Activated T-helper 1 cell treated with Interleukin-2 at 50 U/mL for 16 hours (primary cell): ENCODE measurements around the gene ATCAY.

Experiments used
- DNase-seq: peaks from one replicate; pipeline ENCODE4 v3.0.0-alpha.2; 2020; ENCODE audit warnings: low read depth

Gene ATCAY, protein sequence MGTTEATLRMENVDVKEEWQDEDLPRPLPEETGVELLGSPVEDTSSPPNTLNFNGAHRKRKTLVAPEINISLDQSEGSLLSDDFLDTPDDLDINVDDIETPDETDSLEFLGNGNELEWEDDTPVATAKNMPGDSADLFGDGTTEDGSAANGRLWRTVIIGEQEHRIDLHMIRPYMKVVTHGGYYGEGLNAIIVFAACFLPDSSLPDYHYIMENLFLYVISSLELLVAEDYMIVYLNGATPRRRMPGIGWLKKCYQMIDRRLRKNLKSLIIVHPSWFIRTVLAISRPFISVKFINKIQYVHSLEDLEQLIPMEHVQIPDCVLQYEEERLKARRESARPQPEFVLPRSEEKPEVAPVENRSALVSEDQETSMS

GRCh38 chr19:3880471-3881271 is at the start of gene ATCAY:
TSS of gene ATCAY (plus strand) at chr19:3880685. CDS start at chr19:3885768, 5,083 bp downstream.
- DNase-seq, result no peak

DNA sequence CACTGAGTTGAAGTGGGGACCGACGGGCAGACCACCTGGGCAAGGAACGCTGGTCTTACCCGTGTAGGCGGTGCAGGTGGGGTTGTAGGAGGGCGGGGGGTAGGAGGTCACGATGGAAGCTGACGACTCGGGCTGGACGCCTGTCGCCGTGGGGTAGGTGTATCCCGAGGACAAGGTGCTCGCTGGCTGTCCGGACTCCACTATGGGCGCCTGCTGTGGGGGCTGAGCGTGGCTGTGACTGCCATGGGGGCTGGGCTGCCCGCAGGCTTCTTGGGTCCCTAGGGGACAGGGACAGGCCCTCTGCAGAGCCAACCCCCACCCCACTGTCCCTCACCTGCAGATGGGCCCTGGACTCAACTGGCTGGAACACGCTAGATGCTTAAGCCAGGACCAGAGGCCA is 48.9 kb upstream of the ATCAY start:
- no peak for DNase-seq

- no peak for DNase-seq
Observed at GRCh38 chr19:3832001-3832400, 48.5 kb upstream of the ATCAY start.

DNA sequence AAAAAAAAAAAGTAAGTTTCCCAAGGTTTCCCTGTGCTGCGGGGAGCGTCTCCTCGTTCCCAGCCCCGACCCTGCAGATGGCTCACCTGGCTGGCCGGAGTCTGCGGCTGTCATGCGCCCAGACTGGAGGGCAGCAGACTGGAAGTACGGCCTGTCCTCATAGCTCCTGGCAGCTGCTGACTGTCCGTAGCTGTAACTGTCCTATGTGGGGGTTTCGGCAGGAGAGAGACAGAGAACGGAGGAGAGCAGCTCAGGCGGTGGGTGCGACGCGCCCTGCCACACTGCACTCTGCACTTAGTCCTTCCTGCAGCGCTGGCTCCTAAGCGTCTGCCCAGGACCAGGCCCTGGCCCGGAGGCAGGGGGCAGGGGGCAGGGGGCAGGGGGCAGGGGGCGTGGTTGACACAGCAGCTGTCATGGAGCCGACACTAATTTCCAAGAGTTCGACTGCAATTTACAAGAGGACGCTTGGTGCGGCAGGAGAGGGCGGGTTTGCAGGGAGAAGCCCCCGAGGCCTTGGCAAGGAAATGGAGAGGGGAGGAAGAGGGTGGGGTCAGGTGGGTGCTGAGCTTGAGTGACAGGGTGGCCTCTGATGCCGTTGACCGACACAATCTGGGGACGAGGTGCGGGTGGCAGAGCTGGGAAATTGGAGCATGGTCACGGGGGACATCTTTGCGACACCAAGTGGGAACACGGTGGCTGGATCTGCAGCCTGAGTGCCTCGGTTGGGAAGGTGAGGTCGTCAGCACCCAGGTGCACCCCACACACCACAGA is 46.7 kb upstream of the ATCAY start:
- no peak for DNase-seq

- DNase-seq, result no peak
Observed at GRCh38 chr19:3834349-3835054, 46.0 kb upstream of the ATCAY start.

DNA sequence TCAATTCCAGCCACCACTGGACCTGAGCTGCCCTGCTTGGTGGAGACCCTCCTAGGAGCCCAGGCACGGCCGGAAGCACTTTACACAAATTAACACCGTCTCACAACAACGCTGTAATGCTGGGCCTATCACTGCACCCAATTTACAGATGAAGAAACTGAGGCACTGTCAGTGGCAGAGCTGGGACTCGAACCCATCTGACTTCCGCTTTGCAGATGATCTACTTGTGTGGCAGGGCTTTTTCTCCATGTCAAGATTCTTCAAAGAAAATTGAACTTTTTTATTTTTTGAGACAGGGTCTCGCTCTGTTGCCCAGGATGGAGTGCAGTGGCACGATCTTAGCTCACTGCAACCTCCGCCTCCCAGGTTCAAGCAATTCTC is 45.4 kb upstream of the ATCAY start:
- no peak for DNase-seq

DNA sequence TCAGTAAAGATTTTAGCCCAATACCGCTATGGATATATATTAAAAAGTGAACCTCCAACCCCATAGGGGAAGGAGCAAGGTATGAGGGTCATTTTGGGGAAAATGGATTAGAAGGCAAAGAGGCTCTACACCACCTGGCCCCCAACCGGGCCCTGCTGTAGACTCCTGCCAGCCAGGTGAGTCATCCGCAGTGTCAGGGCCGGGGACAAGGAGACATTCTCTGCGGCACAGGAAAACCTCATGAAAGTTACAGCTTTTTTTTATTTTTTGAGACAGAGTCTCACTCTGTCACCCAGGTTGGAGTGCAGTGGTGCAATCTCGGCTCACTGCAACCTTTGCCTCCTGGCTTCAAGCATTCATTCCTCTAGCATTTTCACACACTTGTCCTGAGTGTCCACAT is 43.6 kb upstream of the ATCAY start:
- no peak for DNase-seq

DNA sequence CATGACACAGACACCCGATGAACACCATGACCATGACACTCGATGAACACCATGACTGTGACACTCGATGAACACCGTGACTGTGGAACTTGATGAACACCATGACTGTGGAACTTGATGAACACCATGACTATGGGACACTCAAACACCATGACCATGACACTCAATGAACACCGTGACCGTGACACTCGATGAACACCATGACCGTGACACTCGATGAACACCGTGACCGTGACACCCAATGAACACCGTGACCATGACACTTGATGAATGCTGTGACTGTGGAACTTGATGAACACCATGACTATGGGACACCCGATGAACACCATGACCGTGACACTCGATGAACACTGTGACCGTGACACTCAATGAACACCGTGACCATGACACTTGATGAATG is 43.2 kb upstream of the ATCAY start:
- no peak for DNase-seq

- no peak for DNase-seq
Observed at GRCh38 chr19:3837922-3838321, 42.6 kb upstream of the ATCAY start.

DNA sequence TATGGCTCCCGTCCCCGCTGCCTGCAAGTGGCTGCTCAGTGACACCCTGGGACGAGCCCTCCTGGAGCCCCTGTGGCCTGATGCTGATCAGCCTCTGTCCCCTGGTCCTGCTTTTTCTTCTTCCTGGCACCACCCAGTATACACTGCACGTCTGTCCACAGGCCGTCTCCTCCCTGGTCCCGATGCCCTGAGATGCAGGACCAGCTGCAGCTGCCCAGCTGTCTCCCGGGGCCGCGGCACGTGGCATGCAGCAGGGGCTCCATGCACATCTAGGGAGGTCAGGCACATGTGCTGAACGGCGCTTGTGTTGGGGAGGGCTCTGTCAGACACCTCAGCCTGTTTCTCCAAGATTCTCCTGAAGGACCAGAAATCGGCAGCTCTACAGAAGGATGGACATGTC is 41.8 kb upstream of the ATCAY start:
- DNase-seq, result no peak

- no peak for DNase-seq
Observed at GRCh38 chr19:3839941-3840340, 40.5 kb upstream of the ATCAY start.

GRCh38 chr19:3840804-3841203 is 39.7 kb upstream of the ATCAY start:
- no peak for DNase-seq

DNA sequence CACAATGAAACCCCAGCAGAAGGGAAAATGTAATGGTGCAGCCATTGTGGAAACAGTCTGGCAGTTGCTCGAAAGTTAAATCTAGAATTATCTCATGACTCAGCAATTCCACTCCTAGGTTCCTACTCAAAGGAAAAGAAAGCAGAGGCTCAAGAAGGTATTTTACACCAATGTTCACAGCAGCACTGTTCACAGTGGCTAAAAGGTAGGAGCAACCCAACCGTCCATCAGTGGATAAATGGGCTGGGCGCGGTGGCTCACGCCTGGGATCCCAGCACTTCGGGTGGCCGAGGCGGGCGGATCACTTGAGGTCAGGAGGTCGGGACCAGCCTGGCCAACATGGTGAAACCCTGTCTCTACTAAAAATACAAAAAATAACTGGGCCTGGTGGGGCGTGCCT is 37.5 kb upstream of the ATCAY start:
- no peak for DNase-seq

DNA sequence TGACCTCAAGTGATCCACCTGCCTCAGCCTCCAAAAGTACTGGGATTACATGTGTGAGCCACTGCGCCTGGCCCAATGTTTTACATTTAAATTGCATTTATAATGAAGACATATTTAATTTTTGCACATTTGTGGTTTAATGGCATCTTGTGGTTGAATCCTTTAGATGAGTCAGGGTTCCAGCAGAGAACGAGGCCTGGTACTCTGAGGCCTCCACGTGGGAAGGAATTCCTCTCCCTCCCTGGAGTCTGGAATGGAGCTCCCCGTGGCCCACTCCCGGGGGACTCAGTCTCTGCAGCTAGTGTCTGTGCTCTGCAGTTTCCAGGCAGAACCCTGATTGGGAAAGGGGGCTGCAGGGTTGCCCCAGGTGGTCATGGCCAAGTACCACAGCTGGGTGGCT is 35.9 kb upstream of the ATCAY start:
- DNase-seq, result no peak

GRCh38 chr19:3849092-3849491 is 31.4 kb upstream of the ATCAY start:
- DNase-seq, result no peak

- DNase-seq, result no peak
Observed at GRCh38 chr19:3849787-3850186, 30.7 kb upstream of the ATCAY start.

DNA sequence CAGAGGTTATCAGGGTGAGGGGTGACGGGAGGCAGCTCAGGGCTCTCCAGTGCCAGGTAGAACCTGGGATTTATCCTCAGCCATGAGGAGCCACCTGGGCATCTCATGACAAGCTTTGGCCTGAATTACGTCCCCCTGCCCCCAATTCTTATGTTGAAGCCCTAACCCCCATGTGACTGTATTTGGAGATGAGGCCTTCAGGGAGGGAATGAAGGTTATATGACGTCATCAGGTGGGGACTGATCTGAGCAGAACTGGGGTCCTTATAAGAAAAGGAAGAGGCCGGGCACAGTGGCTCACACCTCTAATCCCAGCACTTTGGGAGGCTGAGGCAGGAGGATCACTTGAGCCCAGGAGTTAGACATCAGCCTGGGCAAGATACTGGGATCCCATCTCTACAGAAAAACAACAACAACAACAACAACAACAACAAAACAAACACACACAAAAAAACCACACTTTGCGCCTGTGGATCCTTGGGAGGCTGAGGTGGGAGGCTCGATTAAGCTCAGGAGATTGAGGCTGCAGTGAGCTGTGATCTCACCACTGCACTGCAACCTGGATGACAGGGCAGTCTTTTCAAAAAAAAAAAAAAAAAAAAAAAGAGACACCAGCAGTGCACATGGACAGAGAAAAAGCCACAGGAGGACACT is 30.0 kb upstream of the ATCAY start:
- no peak for DNase-seq

DNA sequence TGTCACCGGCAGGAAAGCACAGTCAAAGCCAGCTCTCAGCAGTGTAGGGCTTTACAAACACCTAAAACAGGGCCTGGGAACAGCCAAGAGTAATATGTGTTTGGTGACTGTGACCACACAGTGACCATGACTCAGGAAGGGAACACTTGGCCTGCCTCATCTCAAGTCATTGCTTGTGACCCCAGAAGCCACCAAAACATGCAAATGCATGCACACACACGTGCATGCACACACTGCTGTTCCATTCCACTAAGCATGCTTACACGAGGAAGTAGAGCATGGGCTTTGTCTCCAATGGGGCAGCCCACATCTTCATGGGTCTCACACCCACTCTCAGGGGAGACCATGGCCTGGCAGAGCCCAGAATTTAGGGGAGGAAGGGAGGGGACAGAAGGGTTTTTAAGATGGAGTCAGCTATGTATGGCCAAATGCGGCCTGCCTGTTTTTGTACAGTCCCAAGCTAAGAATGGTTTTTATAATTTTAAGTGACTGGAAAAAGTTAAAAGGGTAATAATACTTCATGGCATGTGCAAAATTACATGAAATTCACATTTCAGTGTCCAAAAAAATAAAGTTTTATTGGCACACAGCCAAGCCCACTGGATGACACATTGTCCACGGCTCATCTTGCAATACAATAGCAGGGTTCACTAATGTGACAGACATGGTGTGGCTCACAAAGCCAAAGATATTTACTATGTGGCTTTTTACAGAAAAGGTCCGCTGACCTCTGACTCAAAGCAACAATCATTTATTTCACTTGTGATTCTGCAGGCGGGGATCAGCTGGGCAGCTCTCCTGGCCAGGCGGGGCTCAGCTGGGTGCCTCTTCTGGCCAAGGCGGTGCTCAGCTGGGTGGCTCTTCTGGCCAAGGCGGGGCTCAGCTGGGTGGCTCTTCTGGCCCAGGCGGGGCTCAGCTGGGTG is 29.0 kb upstream of the ATCAY start:
- DNase-seq, result no peak

GRCh38 chr19:3852177-3852511 is 28.3 kb upstream of the ATCAY start:
- no peak for DNase-seq

DNA sequence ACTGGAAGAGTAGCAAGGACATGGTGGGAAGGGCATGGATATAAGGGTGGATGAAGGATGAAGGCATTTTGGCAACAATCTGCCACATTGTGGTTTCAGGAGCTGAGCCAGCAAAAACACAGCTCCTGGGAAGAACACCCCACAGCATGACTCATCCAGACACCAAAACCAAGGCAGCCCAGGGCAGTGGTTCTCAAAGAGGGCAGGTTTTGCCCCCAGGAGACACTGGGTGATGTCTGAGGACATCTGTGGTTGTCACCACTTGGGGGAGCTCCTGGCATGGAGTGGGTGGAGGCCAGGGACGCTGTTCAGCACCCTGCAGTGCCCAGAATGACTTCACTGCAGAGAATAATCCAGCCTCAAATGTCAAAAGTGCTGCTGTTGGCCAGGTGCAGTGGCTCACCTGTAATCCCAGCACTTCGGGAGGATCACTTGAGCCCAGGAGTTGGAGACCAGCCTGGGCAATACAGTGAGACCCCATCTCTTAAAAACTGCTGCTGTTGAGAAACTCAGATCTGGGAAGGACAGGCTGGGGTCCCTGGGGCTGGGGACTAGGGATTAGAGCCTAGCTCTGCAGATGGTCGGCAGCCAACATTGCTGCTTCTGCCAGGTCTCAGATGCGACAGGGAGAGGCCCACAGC is 27.8 kb upstream of the ATCAY start:
- no peak for DNase-seq
